Measurements from ENCODE around the gene IRF2. TPM values are rescaled to one million over a fixed set of nuclear protein-coding genes. Genes with fewer than 3 reads are reported as not detected.

IRF2 gene
- polyA plus RNA-seq, 1 donor from 2014 or later = 1.4 TPM

DNA sequence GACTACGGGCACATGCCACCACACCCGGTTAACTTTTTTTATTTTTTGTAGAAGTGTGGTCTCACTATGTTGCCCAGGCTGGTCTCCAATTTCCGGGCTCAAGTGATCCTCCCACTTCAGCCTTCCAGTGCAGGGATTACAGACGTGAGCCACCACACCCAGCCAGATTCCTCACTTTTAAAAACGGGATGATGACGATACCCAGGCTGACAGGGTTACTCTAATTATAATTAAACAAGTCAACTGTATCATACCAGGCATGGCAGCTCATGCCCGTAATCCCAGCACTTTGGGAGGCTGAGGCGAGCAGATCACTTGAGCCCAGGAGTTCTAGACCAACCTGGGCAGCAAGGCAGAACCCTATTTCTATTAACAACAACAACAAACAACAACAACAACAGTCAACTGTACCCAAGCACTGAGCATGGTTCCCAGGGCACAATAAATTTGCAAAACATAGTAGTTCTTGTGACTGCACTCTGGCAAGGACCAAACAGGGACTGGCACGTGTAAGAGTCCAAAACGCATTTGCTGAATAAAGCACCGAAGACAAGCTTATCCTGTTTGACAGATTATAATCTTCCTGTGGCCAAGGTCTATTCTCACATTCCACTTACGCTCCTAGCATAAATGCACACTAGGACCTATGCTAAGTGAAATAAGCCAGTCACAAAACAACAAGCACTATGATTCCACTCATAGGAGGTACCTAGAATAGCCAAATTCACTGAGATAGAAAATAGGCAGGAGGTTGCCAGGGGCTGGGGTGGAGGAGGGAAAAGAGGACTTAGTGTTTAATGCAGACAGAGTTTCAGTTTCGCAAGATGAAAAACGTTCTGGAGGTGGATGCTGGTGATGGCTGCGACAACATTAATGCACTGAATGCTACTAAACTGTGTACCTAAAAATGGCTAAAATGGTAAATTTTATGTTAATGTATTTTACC is 77.5 kb downstream of the IRF2 start:
- H2AFZ ChIP-seq (ENCODE audit: low read depth, low read length) = no peak overlapping the region
- H3K9ac ChIP-seq (ENCODE audit: low read length) = no peak overlapping the region
- H3K4me2 ChIP-seq (ENCODE audit: low read length) = no peak overlapping the region
- H3K9me3 ChIP-seq (ENCODE audit: low read length) = no peaks in the 10 kb centered on the region
- H3K27me3 ChIP-seq (ENCODE audit: insufficient read depth, low read depth, low read length) = no peaks in the 10 kb centered on the region
- H4K20me1 ChIP-seq (ENCODE audit: insufficient read depth) = no peaks in the 10 kb centered on the region
- H3K9me2 ChIP-seq (ENCODE audit: insufficient read depth, low read length) = no peaks in the 10 kb centered on the region
- no peaks in the 10 kb centered on the region for H3K36me3 ChIP-seq (ENCODE audit: insufficient read depth, low read length)
- no peaks in the 10 kb centered on the region for H3K79me2 ChIP-seq (replicated peaks; ENCODE audit: insufficient read depth, low read length)
- no peak overlapping the region for H3K4me3 ChIP-seq (ENCODE audit: low read length)
- H3K27ac ChIP-seq (ENCODE audit: low read length) = no peak overlapping the region
- TF ChIP-seq POLR2AphosphoS5 (IDR thresholded peaks at IDR 0.05) (no peak), MXI1 (conservative IDR thresholded peaks at IDR 0.05; ENCODE audit: poor library complexity, severe bottlenecking) (no peak), SMC3 (conservative IDR thresholded peaks at IDR 0.05; ENCODE audit: poor library complexity) (no peak), EZH2 (IDR thresholded peaks at IDR 0.05; ENCODE audit: borderline replicate concordance, insufficient read depth, low read length, poor library complexity, severe bottlenecking) (no peak), EP300 (conservative IDR thresholded peaks at IDR 0.05; ENCODE audit: poor library complexity, severe bottlenecking) (no peak), TAF1 (IDR thresholded peaks at IDR 0.05; ENCODE audit: low read depth) (no peak)
- TF ChIP-seq, protein P1, sequence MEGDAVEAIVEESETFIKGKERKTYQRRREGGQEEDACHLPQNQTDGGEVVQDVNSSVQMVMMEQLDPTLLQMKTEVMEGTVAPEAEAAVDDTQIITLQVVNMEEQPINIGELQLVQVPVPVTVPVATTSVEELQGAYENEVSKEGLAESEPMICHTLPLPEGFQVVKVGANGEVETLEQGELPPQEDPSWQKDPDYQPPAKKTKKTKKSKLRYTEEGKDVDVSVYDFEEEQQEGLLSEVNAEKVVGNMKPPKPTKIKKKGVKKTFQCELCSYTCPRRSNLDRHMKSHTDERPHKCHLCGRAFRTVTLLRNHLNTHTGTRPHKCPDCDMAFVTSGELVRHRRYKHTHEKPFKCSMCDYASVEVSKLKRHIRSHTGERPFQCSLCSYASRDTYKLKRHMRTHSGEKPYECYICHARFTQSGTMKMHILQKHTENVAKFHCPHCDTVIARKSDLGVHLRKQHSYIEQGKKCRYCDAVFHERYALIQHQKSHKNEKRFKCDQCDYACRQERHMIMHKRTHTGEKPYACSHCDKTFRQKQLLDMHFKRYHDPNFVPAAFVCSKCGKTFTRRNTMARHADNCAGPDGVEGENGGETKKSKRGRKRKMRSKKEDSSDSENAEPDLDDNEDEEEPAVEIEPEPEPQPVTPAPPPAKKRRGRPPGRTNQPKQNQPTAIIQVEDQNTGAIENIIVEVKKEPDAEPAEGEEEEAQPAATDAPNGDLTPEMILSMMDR (IDR thresholded peaks at IDR 0.05; ENCODE audit: poor library complexity, severe bottlenecking) = no peak
- TF ChIP-seq, protein P2, sequence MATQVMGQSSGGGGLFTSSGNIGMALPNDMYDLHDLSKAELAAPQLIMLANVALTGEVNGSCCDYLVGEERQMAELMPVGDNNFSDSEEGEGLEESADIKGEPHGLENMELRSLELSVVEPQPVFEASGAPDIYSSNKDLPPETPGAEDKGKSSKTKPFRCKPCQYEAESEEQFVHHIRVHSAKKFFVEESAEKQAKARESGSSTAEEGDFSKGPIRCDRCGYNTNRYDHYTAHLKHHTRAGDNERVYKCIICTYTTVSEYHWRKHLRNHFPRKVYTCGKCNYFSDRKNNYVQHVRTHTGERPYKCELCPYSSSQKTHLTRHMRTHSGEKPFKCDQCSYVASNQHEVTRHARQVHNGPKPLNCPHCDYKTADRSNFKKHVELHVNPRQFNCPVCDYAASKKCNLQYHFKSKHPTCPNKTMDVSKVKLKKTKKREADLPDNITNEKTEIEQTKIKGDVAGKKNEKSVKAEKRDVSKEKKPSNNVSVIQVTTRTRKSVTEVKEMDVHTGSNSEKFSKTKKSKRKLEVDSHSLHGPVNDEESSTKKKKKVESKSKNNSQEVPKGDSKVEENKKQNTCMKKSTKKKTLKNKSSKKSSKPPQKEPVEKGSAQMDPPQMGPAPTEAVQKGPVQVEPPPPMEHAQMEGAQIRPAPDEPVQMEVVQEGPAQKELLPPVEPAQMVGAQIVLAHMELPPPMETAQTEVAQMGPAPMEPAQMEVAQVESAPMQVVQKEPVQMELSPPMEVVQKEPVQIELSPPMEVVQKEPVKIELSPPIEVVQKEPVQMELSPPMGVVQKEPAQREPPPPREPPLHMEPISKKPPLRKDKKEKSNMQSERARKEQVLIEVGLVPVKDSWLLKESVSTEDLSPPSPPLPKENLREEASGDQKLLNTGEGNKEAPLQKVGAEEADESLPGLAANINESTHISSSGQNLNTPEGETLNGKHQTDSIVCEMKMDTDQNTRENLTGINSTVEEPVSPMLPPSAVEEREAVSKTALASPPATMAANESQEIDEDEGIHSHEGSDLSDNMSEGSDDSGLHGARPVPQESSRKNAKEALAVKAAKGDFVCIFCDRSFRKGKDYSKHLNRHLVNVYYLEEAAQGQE (IDR thresholded peaks at IDR 0.05; ENCODE audit: borderline replicate concordance) = no peak
- H3F3A ChIP-seq (ENCODE audit: insufficient read depth, low read length, poor library complexity, severe bottlenecking) = no peaks in the 10 kb centered on the region

DNA sequence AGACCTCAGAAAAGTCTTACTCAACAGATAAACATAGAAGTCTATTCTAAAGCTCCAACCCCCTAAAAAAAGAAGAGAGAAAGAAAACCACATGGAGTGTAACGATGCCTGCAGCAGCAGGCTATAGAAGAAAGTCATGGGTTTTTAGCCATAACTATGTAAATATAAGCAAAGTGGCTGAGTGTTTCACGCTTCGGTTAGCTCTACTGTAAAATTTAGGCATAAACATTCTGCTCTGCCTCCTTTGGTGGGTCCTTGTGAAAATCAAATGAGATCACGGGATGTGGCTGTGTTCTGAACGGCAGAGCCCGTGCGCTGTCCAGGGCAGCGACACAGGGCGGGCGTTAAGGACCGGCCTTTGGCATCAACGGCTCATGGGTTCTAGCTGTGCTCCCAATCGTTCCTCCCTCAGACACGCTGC is 78.4 kb downstream of the IRF2 start:
- Histone ChIP-seq H3K36me3 (ENCODE audit: insufficient read depth, low read length) (no peaks in the 10 kb centered on the region), H3K4me3 (ENCODE audit: low read length) (no peak overlapping the region), H3K79me2 (replicated peaks; ENCODE audit: insufficient read depth, low read length) (no peaks in the 10 kb centered on the region), H3K4me2 (ENCODE audit: low read length) (no peak overlapping the region), H3K9ac (ENCODE audit: low read length) (no peak overlapping the region), H3K9me2 (ENCODE audit: insufficient read depth, low read length) (no peaks in the 10 kb centered on the region), H3K9me3 (ENCODE audit: low read length) (no peaks in the 10 kb centered on the region), H2AFZ (ENCODE audit: low read depth, low read length) (no peak overlapping the region), H4K20me1 (ENCODE audit: insufficient read depth) (no peaks in the 10 kb centered on the region), H3K27ac (ENCODE audit: low read length) (no peak overlapping the region), H3F3A (ENCODE audit: insufficient read depth, low read length, poor library complexity, severe bottlenecking) (no peaks in the 10 kb centered on the region), H3K27me3 (ENCODE audit: insufficient read depth, low read depth, low read length) (no peaks in the 10 kb centered on the region)
- TF ChIP-seq EP300 (conservative IDR thresholded peaks at IDR 0.05; ENCODE audit: poor library complexity, severe bottlenecking) (no peak), TAF1 (IDR thresholded peaks at IDR 0.05; ENCODE audit: low read depth) (no peak), EZH2 (IDR thresholded peaks at IDR 0.05; ENCODE audit: borderline replicate concordance, insufficient read depth, low read length, poor library complexity, severe bottlenecking) (no peak), MXI1 (conservative IDR thresholded peaks at IDR 0.05; ENCODE audit: poor library complexity, severe bottlenecking) (no peak), SMC3 (conservative IDR thresholded peaks at IDR 0.05; ENCODE audit: poor library complexity) (no peak), RAD21 (conservative IDR thresholded peaks at IDR 0.05) (no peak), POLR2AphosphoS5 (IDR thresholded peaks at IDR 0.05) (no peak)
- TF ChIP-seq, protein P1 (IDR thresholded peaks at IDR 0.05; ENCODE audit: poor library complexity, severe bottlenecking) = no peak
- TF ChIP-seq, protein P2 (IDR thresholded peaks at IDR 0.05; ENCODE audit: borderline replicate concordance) = no peak
